HCT116 (cell line): ENCODE measurements around the gene ABHD3. TPM values are rescaled to one million over a fixed set of nuclear protein-coding genes. Genes with fewer than 3 reads are reported as not detected.

Experiments used
- CEBPB ChIP-seq: IDR thresholded peaks from 2 replicates; pipeline ENCODE4 v1.6.1; 2012; ENCODE audit warnings: low read depth
- CTCF ChIP-seq, 3 experiments: fragments of 200-600 bp in 1 of 3; sonication (generic) in 1 of 3; IDR thresholded peaks in 2 of 3; conservative IDR thresholded peaks in 1 of 3; 2 replicates each; pipeline ENCODE4 v1.5.1; 2012 to 2017; ENCODE audit warnings: low read depth in 2 of 3, low read length in 2 of 3, antibody characterized with exemption in 1 of 3, borderline replicate concordance in 1 of 3, control low read depth in 1 of 3, mild to moderate bottlenecking in 1 of 3, mixed read lengths in 1 of 3, mixed run types in 1 of 3, moderate library complexity in 1 of 3; ENCODE audit not compliant: insufficient read depth in 1 of 3
- FOSL1 ChIP-seq: IDR thresholded peaks from 2 replicates; pipeline ENCODE4 v1.6.1; 2012; ENCODE audit warnings: low read depth
- POLR2AphosphoS5 ChIP-seq: IDR thresholded peaks from 2 replicates; pipeline ENCODE4 v1.6.1; 2011; ENCODE audit warnings: mild to moderate bottlenecking, low read depth, low read length, moderate library complexity
- SIN3A ChIP-seq: IDR thresholded peaks from 2 replicates; pipeline ENCODE4 v1.6.1; 2012; ENCODE audit warnings: low read depth
- ZNF274 ChIP-seq: fragments of 200-500 bp; sonication (Bioruptor generic); IDR thresholded peaks from 2 replicates; pipeline ENCODE4 v1.6.1; 2014; ENCODE audit warnings: mild to moderate bottlenecking, low read depth, low read length, inconsistent platforms
- microRNA counts: library from miRNA; unstranded; fragments of <30 nt; microRNA quantifications from one replicate; lab custom pipeline; 2015
- microRNA-seq: library from miRNA; unstranded; fragments of <30 nt; microRNA quantifications from one replicate; pipeline ENCODE4, GENCODE V29; 2016; ENCODE audit warnings: borderline number of aligned reads
- total RNA-seq: library from RNA; stranded (reverse); gene quantifications from one replicate; pipeline ENCODE4 v1.2.1, GENCODE V29; 2021; ENCODE audit not compliant: unreplicated experiment
- TF ChIP-seq, protein P1 (sequence below): IDR thresholded peaks from 2 replicates; pipeline ENCODE4 v1.6.1; 2011; ENCODE audit warnings: mild to moderate bottlenecking, low read length, moderate library complexity; ENCODE audit not compliant: insufficient replicate concordance; ENCODE audit errors: extremely low read depth
- TF ChIP-seq, protein P2 (sequence below): IDR thresholded peaks from 2 replicates; pipeline ENCODE4 v1.6.1; 2012

Gene ABHD3
- total RNA-seq, 1 experiment from 2014 or later, result 29.9 TPM

DNA sequence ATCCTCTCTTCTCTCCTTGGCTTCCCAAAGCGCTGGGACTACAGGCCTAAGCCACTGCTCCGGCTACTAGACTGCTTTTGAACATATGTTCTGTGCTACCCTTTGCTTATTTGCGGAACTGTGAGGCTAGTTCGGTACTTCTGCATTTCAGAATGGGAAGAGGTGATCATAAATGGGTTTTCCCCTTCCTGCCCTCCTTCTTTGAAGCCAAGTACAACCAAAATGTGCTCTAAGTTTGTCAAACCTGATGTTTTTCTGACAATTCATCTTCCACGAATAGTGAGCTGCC lies 102.3 kb downstream of the ABHD3 start (continued):
- TF ChIP-seq CTCF (IDR thresholded peaks at IDR 0.05 in 2 of 3, conservative IDR thresholded peaks at IDR 0.05 in 1 of 3; ENCODE audit: borderline replicate concordance in 1 of 3, insufficient read depth in 1 of 3, low read depth in 2 of 3, low read length in 2 of 3) (no peak), CEBPB (no peak), FOSL1 (no peak), ZNF274 (no peak), SIN3A (no peak), POLR2AphosphoS5 (no peak)
- TF ChIP-seq, protein P1, sequence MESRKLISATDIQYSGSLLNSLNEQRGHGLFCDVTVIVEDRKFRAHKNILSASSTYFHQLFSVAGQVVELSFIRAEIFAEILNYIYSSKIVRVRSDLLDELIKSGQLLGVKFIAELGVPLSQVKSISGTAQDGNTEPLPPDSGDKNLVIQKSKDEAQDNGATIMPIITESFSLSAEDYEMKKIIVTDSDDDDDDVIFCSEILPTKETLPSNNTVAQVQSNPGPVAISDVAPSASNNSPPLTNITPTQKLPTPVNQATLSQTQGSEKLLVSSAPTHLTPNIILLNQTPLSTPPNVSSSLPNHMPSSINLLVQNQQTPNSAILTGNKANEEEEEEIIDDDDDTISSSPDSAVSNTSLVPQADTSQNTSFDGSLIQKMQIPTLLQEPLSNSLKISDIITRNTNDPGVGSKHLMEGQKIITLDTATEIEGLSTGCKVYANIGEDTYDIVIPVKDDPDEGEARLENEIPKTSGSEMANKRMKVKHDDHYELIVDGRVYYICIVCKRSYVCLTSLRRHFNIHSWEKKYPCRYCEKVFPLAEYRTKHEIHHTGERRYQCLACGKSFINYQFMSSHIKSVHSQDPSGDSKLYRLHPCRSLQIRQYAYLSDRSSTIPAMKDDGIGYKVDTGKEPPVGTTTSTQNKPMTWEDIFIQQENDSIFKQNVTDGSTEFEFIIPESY, result no peak
- TF ChIP-seq, protein P2, sequence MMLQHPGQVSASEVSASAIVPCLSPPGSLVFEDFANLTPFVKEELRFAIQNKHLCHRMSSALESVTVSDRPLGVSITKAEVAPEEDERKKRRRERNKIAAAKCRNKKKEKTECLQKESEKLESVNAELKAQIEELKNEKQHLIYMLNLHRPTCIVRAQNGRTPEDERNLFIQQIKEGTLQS, result no peak

MicroRNAs encoded within 50 kb of the gene (microRNA counts, 767-probe panel; counts per million panel counts)
- microRNA hsa-miR-320c (lab: Ali Mortazavi, UCI), result not detected

Small RNA genes within 50 kb of the gene (microRNA-seq; reads per million reads assigned to microRNA genes)
- not detected for gene MIR320C1

Other genes starting within 250 kb of the ABHD3 start
- 19.6 TPM for gene ESCO1, start 104.1 kb downstream of the ABHD3 start, total RNA-seq
- gene SNRPD1, start 92.5 kb downstream of the ABHD3 start, total RNA-seq, result 134 TPM
- 56.1 TPM for gene MIB1, start 36.0 kb upstream of the ABHD3 start, total RNA-seq